ENCODE data around the gene RUFY3. TPM values are rescaled to one million over a fixed set of nuclear protein-coding genes. Genes with fewer than 3 reads are reported as not detected.

The RUFY3 gene
- total and polyA plus RNA-seq, 2 of the 4 experiments (the other 2 are of a cell fraction): 19.6 to 28.9 TPM

- Histone ChIP-seq H2AK9ac (replicated peaks; ENCODE audit: low read depth, low read length, poor library complexity) (no peak overlapping the region), H3K9ac (ENCODE audit: low read depth, low read length) (no peak overlapping the region), H4K20me1 (ENCODE audit: insufficient read depth, low read length) (peaks cover 22% of the 10 kb centered on the region; the same call in 1 of the 2 replicates), H3K9me1 (ENCODE audit: insufficient read depth, low read length) (peaks cover 5% of the 10 kb centered on the region; the same call in 1 of the 2 replicates), H2AFZ (replicated peaks; ENCODE audit: low read length, poor library complexity) (no peak overlapping the region), H3K27ac (ENCODE audit: insufficient read depth, low read length) (no peak overlapping the region), H4K8ac (ENCODE audit: low read depth in 2 of 2, low read length in 2 of 2) (no peak overlapping the region), H3K36me3 (ENCODE audit: control insufficient read depth, insufficient read depth, low read length) (no peaks in the 10 kb centered on the region; the same call in 1 of the 2 replicates), H3K4me1 (ENCODE audit: control insufficient read depth, insufficient read depth, low read length) (peaks cover 2% of the 10 kb centered on the region; the same call in 1 of the 2 replicates), H2BK15ac (ENCODE audit: low read depth, low read length) (no peak overlapping the region), H3K14ac (replicated peaks; ENCODE audit: low read depth, low read length) (no peak overlapping the region), H3K27me3 (ENCODE audit: control insufficient read depth, insufficient read depth, low read length) (no peaks in the 10 kb centered on the region), H2AK5ac (ENCODE audit: low read depth, low read length) (no peak overlapping the region), H2BK120ac (ENCODE audit: low read depth, low read length) (no peak overlapping the region), H4K91ac (ENCODE audit: insufficient read depth, low read depth, low read length) (no peak overlapping the region), H3K18ac (ENCODE audit: low read depth, low read length) (no peak overlapping the region), H3K23ac (ENCODE audit: low read depth, low read length) (no peak overlapping the region), H3K9me3 (ENCODE audit: control insufficient read depth, insufficient read depth, low read length) (no peaks in the 10 kb centered on the region), H2BK20ac (ENCODE audit: low read depth, low read length) (no peak overlapping the region), H3K56ac (ENCODE audit: extremely low read depth, insufficient read depth, low read length) (no peak overlapping the region), H3K4ac (ENCODE audit: low read depth, low read length) (no peak overlapping the region), H3K79me1 (ENCODE audit: low read depth in 1 of 2, low read length in 2 of 2) (peaks cover 32 to 49% of the 10 kb centered on the region in 2 experiments), H4K5ac (ENCODE audit: low read depth, low read length) (no peak overlapping the region), H3K4me2 (ENCODE audit: low read depth, low read length) (no peak overlapping the region), H3K4me3 (ENCODE audit: insufficient read depth, low read depth, low read length) (no peak overlapping the region), H2BK5ac (ENCODE audit: low read depth, low read length, poor library complexity, severe bottlenecking) (no peak overlapping the region)
- ATAC-seq (ENCODE audit: low read depth) (no peak; the same call in 1 of the 2 replicates), DNase-seq (peak; percentile 57)
- dilution Hi-C loops (cut with HindIII; ENCODE audit: low sequenced_read_pairs, unreplicated experiment) (no loop called here), in situ Hi-C loops (cut with MboI; ENCODE audit: low sequenced_read_pairs) (no loop called here), intact Hi-C loops (cut with micrococcal nuclease) (no loop called here)
- WGBS, 2 experiments (ENCODE audit: extremely low coverage in 2 of 2, insufficient read length in 1 of 2): no CpG with 5 or more reads among the region's 1 CpG
- BruUV-seq (replicated peaks): no TSS peak
- POLR2A ChIA-PET (ENCODE audit: unreplicated experiment): no interaction called here
- TF ChIP-seq CEBPB (IDR thresholded peaks at IDR 0.05; ENCODE audit: low read depth, low read length): peak; percentile 35; the same call in 1 of the 2 replicates
- no peak for TF ChIP-seq CTCF (conservative IDR thresholded peaks at IDR 0.05; ENCODE audit: low read depth, low read length)
- CTCF ChIA-PET: interaction anchor here (0.6 kb wide), 2 partner anchors 14 to 415 kb away, joined by 3 read pairs; no protein-coding TSS in a partner anchor
Observed at GRCh38 chr4:70749313-70749712, 27.5 kb downstream of the RUFY3 start.

Measured in IMR-90 (cell line).